Measurements from ENCODE around the gene DIAPH1. TPM values are rescaled to one million over a fixed set of nuclear protein-coding genes. Genes with fewer than 3 reads are reported as not detected.

The DIAPH1 gene
- total RNA-seq, 4 donors from 2014 or later, result 48.2 to 65.0 (median 55.0) TPM

- TF ChIP-seq CTCF (IDR thresholded peaks at IDR 0.05; ENCODE audit: low read depth), result no peak
Measured at GRCh38 chr5:141534492-141535213, 84.1 kb downstream of the DIAPH1 start.

- no peak for TF ChIP-seq CTCF (IDR thresholded peaks at IDR 0.05; ENCODE audit: low read depth)
Measured at GRCh38 chr5:141533897-141534296, 84.9 kb downstream of the DIAPH1 start.

GRCh38 chr5:141532726-141533125, 86.1 kb downstream of the DIAPH1 start:
- TF ChIP-seq CTCF (IDR thresholded peaks at IDR 0.05; ENCODE audit: low read depth), result no peak

GRCh38 chr5:141529873-141530272, 88.9 kb downstream of the DIAPH1 start:
- no peak for TF ChIP-seq CTCF (IDR thresholded peaks at IDR 0.05; ENCODE audit: low read depth)

- no peak for TF ChIP-seq CTCF (IDR thresholded peaks at IDR 0.05; ENCODE audit: low read depth)
Measured at GRCh38 chr5:141529002-141529401, 89.8 kb downstream of the DIAPH1 start.

- no peak for TF ChIP-seq CTCF (IDR thresholded peaks at IDR 0.05; ENCODE audit: low read depth)
Measured at GRCh38 chr5:141528291-141528984, 90.4 kb downstream of the DIAPH1 start.

DNA sequence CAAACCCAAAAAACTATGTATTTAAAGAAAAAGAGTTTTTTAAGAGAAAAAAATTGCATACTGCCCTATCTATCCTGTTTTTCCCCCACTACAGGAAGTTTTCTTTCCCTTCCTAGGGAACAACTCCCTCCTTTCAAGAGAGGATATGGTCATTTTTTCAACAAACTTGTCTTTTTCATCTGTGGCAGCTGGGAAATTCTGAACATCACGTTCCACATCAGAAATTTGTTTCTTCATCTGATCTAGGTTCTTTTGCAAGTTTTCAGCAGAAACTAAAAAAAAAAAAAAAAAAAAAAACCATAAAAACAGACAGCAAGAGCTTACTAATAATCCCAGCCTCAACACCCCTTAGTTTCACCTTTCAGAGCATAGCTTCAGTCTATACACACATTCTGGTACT, 91.4 kb downstream of the DIAPH1 start:
- no peak for TF ChIP-seq CTCF (IDR thresholded peaks at IDR 0.05; ENCODE audit: low read depth)
